HEK293T (cell line): ENCODE data around the gene CLEC16A.

Source experiments
- CTCF ChIA-PET: fragments of 350-600 bp; formaldehyde crosslinking; extraction: SDS; loops from one replicate; lab custom pipeline; 2021; ENCODE audit warnings: antibody characterized with exemption, inconsistent platforms; lab: Yijun Ruan, JAX
- POLR2A ChIA-PET: fragments of 350-600 bp; formaldehyde crosslinking; extraction: SDS; loops from one replicate; lab custom pipeline; 2020; ENCODE audit warnings: antibody characterized with exemption, inconsistent platforms; lab: Yijun Ruan, JAX
- DNase-seq: peaks from one replicate; pipeline ENCODE4 v3.0.0; 2012; ENCODE audit warnings: mixed read lengths; ENCODE audit errors: extremely low spot score
- ARNT ChIP-seq: fragments of 450-650 bp; IDR thresholded peaks from 2 replicates; pipeline ENCODE4 v1.6.1; 2017; ENCODE audit warnings: mild to moderate bottlenecking
- BHLHE40 ChIP-seq: fragments of 450-650 bp; IDR thresholded peaks from 2 replicates; pipeline ENCODE4 v1.6.1; 2016; ENCODE audit warnings: mild to moderate bottlenecking, moderate library complexity, borderline replicate concordance
- CTBP1 ChIP-seq: fragments of 450-650 bp; IDR thresholded peaks from 2 replicates; pipeline ENCODE4 v1.6.1; 2016; ENCODE audit warnings: borderline replicate concordance
- ELF4 ChIP-seq: fragments of 450-650 bp; IDR thresholded peaks from 2 replicates; pipeline ENCODE4 v1.6.1; 2017; ENCODE audit warnings: antibody characterized with exemption
- FOXA1 ChIP-seq: fragments of 450-650 bp; IDR thresholded peaks from 2 replicates; pipeline ENCODE4 v1.6.1; 2016; ENCODE audit warnings: mild to moderate bottlenecking
- FOXK2 ChIP-seq: fragments of 450-650 bp; IDR thresholded peaks from 2 replicates; pipeline ENCODE4 v1.6.1; 2016; ENCODE audit warnings: mild to moderate bottlenecking
- FOXM1 ChIP-seq: fragments of 450-650 bp; IDR thresholded peaks from 2 replicates; pipeline ENCODE4 v1.6.1; 2017; ENCODE audit warnings: mild to moderate bottlenecking, borderline replicate concordance
- HDGF ChIP-seq: fragments of 450-650 bp; IDR thresholded peaks from 2 replicates; pipeline ENCODE4 v1.6.1; 2017; ENCODE audit warnings: antibody characterized with exemption, borderline replicate concordance
- L3MBTL2 ChIP-seq: fragments of 450-650 bp; conservative IDR thresholded peaks from 2 replicates; pipeline ENCODE4 v1.6.1; 2016; ENCODE audit warnings: mild to moderate bottlenecking
- LEF1 ChIP-seq: fragments of 450-650 bp; IDR thresholded peaks from 2 replicates; pipeline ENCODE4 v1.6.1; 2017; ENCODE audit warnings: mild to moderate bottlenecking, borderline replicate concordance
- NFRKB ChIP-seq: fragments of 450-650 bp; IDR thresholded peaks from 2 replicates; pipeline ENCODE4 v1.6.1; 2016; ENCODE audit warnings: mild to moderate bottlenecking, moderate library complexity
- SP1 ChIP-seq: fragments of 450-650 bp; IDR thresholded peaks from 2 replicates; pipeline ENCODE4 v1.6.1; 2017
- SUZ12 ChIP-seq: fragments of 450-650 bp; IDR thresholded peaks from 2 replicates; pipeline ENCODE4 v1.6.1; 2016; ENCODE audit warnings: mild to moderate bottlenecking
- TARDBP ChIP-seq: fragments of 450-650 bp; IDR thresholded peaks from 2 replicates; pipeline ENCODE4 v1.6.1; 2016
- ZNF384 ChIP-seq: fragments of 450-650 bp; IDR thresholded peaks from 2 replicates; pipeline ENCODE4 v1.6.1; 2016
- TF ChIP-seq, protein P1 (sequence below): fragments of 450-650 bp; IDR thresholded peaks from 2 replicates; pipeline ENCODE4 v1.6.1; 2016

Gene CLEC16A

DNA sequence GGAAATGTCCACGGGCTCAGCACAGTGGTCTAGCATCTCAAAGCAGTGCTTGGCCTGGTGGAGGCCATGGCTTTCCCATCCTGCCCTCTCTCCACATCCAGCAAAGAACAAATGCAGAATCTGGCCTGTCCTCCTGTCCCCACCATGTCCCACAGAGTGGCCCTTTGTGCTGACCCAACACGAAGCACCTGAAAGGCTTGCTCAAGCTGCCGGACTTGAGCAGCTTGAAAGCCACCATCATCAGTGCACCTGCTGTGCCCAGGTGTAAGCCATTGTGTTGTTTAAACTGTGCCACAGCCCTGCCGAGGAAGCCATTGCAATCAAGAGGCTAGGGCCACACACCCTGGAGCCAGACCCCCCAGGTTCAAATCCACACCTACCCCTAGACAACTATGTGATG lies 196.1 kb downstream of the CLEC16A start:
- no peak for DNase-seq
- ChIA-PET POLR2A (no interaction called here), CTCF (no interaction called here)
- no peak for TF ChIP-seq FOXM1
- TF ChIP-seq ZNF384, result no peak
- no peak for TF ChIP-seq HDGF
- TF ChIP-seq LEF1, result no peak
- TF ChIP-seq L3MBTL2, result no peak
- TF ChIP-seq ELF4, result no peak
- TF ChIP-seq SP1, result no peak
- no peak for TF ChIP-seq SUZ12
- TF ChIP-seq NFRKB, result no peak
- no peak for TF ChIP-seq BHLHE40
- TF ChIP-seq, protein P1, sequence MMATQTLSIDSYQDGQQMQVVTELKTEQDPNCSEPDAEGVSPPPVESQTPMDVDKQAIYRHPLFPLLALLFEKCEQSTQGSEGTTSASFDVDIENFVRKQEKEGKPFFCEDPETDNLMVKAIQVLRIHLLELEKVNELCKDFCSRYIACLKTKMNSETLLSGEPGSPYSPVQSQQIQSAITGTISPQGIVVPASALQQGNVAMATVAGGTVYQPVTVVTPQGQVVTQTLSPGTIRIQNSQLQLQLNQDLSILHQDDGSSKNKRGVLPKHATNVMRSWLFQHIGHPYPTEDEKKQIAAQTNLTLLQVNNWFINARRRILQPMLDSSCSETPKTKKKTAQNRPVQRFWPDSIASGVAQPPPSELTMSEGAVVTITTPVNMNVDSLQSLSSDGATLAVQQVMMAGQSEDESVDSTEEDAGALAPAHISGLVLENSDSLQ, result no peak
- TF ChIP-seq CTBP1, result no peak
- no peak for TF ChIP-seq ARNT

DNA sequence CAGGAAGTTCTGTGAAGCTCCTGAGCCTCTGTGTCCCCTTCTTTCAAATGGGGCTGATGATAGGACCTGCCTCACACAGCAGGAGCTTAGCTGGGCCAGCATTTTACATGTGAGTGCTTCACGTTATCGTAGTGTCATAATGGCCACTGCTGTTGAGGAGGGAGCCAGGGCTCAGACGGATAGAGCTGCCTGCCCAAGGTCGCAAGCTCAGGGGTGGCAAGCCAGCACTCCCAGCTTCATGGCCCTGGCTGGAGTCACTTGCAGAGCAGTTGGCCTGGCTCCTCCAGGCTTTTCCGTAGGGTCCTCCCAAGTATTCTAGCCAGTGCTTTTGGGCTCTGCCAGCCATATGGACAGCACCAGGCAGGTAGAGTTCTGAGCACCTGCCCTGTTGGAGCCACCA lies 196.5 kb downstream of the CLEC16A start:
- CTCF ChIA-PET, result no interaction called here
- no peak for DNase-seq
- POLR2A ChIA-PET, result no interaction called here
- TF ChIP-seq SUZ12 (no peak), ARNT (no peak), SP1 (no peak), BHLHE40 (no peak), FOXK2 (no peak), FOXM1 (no peak), HDGF (no peak), ZNF384 (no peak), FOXA1 (no peak), NFRKB (no peak), LEF1 (no peak), TARDBP (no peak), ELF4 (no peak), L3MBTL2 (no peak), CTBP1 (no peak)
- TF ChIP-seq, protein P1, result no peak

DNA sequence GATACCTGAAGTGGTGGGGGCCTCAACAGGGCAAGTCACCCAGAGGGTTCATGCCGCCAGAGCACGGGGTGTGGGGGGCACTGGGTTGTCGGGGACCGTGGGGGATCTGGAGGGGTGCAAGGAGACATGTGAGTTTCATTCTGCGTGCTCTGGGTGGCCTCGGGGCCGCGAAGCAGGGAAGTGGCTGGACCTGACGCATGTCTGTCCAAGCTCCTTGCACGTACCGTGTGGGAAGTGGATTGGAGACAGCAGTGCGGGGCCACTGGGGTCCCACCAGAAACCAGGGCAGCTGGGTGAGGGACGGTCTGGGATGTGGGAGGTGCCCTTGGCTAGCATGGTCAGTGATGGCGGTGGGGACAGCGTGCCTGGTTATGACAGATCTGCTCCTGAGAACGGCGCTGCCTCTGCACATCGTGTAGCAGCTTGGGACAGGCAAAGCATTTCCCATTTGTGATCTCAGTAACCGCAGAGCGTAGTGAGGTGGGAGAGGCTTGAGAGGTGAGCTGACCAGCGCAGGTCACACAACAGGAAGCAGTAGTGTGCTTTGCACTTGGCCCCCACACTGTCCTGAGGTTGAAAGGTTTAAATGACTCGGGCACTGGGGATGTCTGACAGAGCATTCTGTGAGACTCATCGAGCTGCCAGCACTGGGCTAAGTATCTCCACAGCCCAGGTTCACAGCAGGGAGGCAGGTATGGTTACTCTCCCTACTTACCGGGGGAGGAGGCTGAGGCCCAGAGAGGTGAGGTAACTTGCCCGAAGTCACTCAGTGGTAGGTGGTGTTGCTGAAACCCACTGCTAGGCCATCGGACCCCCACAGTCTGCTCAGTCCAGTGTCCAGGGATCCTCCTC lies 197.3 kb downstream of the CLEC16A start:
- ChIA-PET POLR2A (no interaction called here), CTCF (no interaction called here)
- no peak for DNase-seq
- TF ChIP-seq BHLHE40 (no peak), ZNF384 (no peak), HDGF (no peak), L3MBTL2 (no peak), ELF4 (no peak), SUZ12 (no peak), LEF1 (no peak), FOXM1 (no peak), ARNT (no peak), FOXA1 (no peak), SP1 (no peak), FOXK2 (no peak), CTBP1 (no peak), NFRKB (no peak)
- TF ChIP-seq, protein P1, result no peak

DNA sequence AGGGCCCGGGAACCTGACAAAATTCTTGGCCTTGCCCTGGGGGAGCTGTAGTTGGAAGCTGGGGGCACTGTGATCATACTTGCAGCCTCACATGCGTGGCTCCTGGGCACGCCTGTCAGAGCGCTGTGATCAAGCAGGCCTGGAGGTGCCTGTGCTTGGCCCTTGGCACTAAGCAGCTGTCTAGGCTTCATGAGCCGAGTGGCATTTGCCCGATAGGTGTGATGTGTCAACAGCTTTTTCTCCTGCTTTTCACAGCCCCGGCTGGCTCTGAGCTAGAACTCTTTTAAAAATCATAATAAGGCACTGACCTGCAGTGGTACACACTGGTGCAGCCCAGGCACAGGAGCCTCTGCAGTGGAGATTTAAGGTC lies 197.9 kb downstream of the CLEC16A start:
- ChIA-PET CTCF (no interaction called here), POLR2A (no interaction called here)
- no peak for DNase-seq
- TF ChIP-seq LEF1, result no peak
- no peak for TF ChIP-seq FOXA1

DNA sequence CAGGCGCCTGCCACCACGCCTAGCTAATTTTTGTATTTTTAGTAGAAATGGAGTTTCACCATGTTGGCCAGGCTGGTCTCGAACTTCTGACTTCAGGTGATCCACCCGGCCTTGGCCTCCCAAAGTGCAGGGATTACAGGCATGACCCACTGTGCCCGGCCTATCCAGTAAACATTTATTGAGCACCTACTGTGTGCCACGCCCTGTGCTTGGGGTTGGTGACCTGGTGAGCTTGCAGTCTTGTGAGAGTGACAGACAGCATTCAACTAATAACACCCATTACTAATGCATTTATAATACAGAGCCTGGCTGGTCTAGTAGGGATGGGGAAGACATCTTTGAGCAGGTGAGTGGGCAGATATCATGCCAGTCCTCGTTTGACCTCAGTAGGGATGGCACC lies 198.6 kb downstream of the CLEC16A start:
- no peak for DNase-seq
- TF ChIP-seq, protein P1, result no peak
- TF ChIP-seq L3MBTL2 (no peak), TARDBP (no peak), HDGF (no peak), LEF1 (no peak), ARNT (no peak), SUZ12 (no peak), ZNF384 (no peak), FOXM1 (no peak), ELF4 (no peak), FOXA1 (no peak), CTBP1 (no peak), FOXK2 (no peak), NFRKB (no peak), SP1 (no peak), BHLHE40 (no peak)
- POLR2A ChIA-PET, result no interaction called here
- CTCF ChIA-PET, result no interaction called here
